PC-3 (cell line): ENCODE results near the gene TECPR2. TPM values are rescaled to one million over a fixed set of nuclear protein-coding genes. Genes with fewer than 3 reads are reported as not detected.

Experiments
- ATAC-seq: fragments of 200-7000 bp; cut with Tn5 transposase; 2 replicates; pipeline ENCODE4 v1.9.1; 2020; ENCODE audit warnings: mild to moderate bottlenecking, moderate library complexity
- BruUV-seq: library from RNA; stranded (reverse); fragments of 400-500 nt; replicated peaks from 2 replicates; lab custom pipeline; 2021; lab: Mats Ljungman, UMichigan
- CTCF ChIA-PET: fragments of 300-600 bp; sonication (Branson Sonifier 250); formaldehyde crosslinking; loops from one replicate; lab custom pipeline; 2022; ENCODE audit warnings: antibody characterized with exemption; lab: Charles Lee
- POLR2A ChIA-PET: fragments of 300-600 bp; sonication (Branson Sonifier 250); formaldehyde crosslinking; loops from one replicate; lab custom pipeline; 2022; ENCODE audit warnings: antibody characterized with exemption; ENCODE audit not compliant: unreplicated experiment; lab: Charles Lee
- DNase-seq: peaks from one replicate; pipeline ENCODE4 v3.0.0-alpha.2; 2015
- H2AFZ ChIP-seq: fragments of 300-600 bp; sonication (generic); 2 replicates; pipeline ENCODE4 v1.6.0; 2016; ENCODE audit warnings: antibody characterized with exemption, low read length
- H3F3A ChIP-seq: fragments of 300-600 bp; sonication (generic); one replicate; pipeline ENCODE4 v1.6.0; 2017; ENCODE audit warnings: antibody characterized with exemption, low read length, control low read depth, mild to moderate bottlenecking; ENCODE audit not compliant: unreplicated experiment
- H3K27ac ChIP-seq: fragments of 300-600 bp; sonication (generic); 2 replicates; pipeline ENCODE4 v1.5.1; 2016; ENCODE audit warnings: mild to moderate bottlenecking, low read length
- H3K27me3 ChIP-seq: fragments of 300-600 bp; sonication (generic); 2 replicates; pipeline ENCODE4 v1.6.1; 2016; ENCODE audit warnings: low read length, mixed read lengths
- H3K36me3 ChIP-seq: fragments of 300-600 bp; sonication (generic); 2 replicates; pipeline ENCODE4 v1.6.1; 2016; ENCODE audit warnings: low read depth, mixed run types, low read length, mixed read lengths
- H3K4me1 ChIP-seq: fragments of 300-600 bp; sonication (generic); 2 replicates; pipeline ENCODE4 v1.5.1; 2016; ENCODE audit warnings: low read length; ENCODE audit not compliant: insufficient read depth
- H3K4me2 ChIP-seq: fragments of 300-600 bp; sonication (generic); 2 replicates; pipeline ENCODE4 v1.6.0; 2016; ENCODE audit warnings: low read length
- H3K4me3 ChIP-seq: fragments of 300-600 bp; sonication (generic); 2 replicates; pipeline ENCODE4 v1.5.1; 2016; ENCODE audit warnings: mild to moderate bottlenecking, low read length, mixed read lengths
- H3K79me2 ChIP-seq: fragments of 300-600 bp; sonication (generic); 2 replicates; pipeline ENCODE4 v1.6.1; 2017; ENCODE audit warnings: low read length, mixed read lengths
- H3K9ac ChIP-seq: fragments of 300-600 bp; sonication (generic); 2 replicates; pipeline ENCODE4 v1.6.0; 2016; ENCODE audit warnings: mild to moderate bottlenecking, low read length
- H3K9me2 ChIP-seq: fragments of 300-600 bp; sonication (generic); replicated peaks from 2 replicates; pipeline ENCODE4 v1.6.1; 2016; ENCODE audit warnings: mixed run types, low read length, mixed read lengths
- H3K9me3 ChIP-seq: fragments of 300-600 bp; sonication (generic); 2 replicates; pipeline ENCODE4 v1.6.1; 2016; ENCODE audit warnings: low read length, mixed read lengths
- H4K20me1 ChIP-seq: fragments of 300-600 bp; sonication (generic); 2 replicates; pipeline ENCODE4 v1.6.1; 2016; ENCODE audit warnings: low read length, mixed read lengths
- EZH2 ChIP-seq: fragments of 300-600 bp; sonication (generic); IDR thresholded peaks from one replicate; pipeline ENCODE4 v1.6.1; 2017; ENCODE audit warnings: antibody characterized with exemption, mild to moderate bottlenecking, low read length; ENCODE audit not compliant: unreplicated experiment
- EZH2phosphoT487 ChIP-seq: fragments of 300-600 bp; sonication (generic); IDR thresholded peaks from 2 replicates; pipeline ENCODE4 v1.6.1; 2018; ENCODE audit warnings: mild to moderate bottlenecking, antibody characterized with exemption, low read length, borderline replicate concordance
- intact Hi-C: fragments of 100-400 bp; cut with micrococcal nuclease; formaldehyde crosslinking; loops from 2 replicates; pipeline ENCODE4 v1.9.0; 2023
- total RNA-seq: library from RNA; depleted of rRNA; stranded (reverse); fragments of >200 nt; gene quantifications from 2 replicates; pipeline ENCODE4 v1.2.3, GENCODE V29; 2014
- TF ChIP-seq, protein P1 (sequence below): fragments of 300-600 bp; sonication (generic); conservative IDR thresholded peaks from 2 replicates; pipeline ENCODE4 v1.5.1; 2017; ENCODE audit warnings: antibody characterized with exemption, low read depth, mild to moderate bottlenecking, low read length

TECPR2 gene
- total RNA-seq, 1 experiment from 2014 or later: 15.7 TPM

DNA sequence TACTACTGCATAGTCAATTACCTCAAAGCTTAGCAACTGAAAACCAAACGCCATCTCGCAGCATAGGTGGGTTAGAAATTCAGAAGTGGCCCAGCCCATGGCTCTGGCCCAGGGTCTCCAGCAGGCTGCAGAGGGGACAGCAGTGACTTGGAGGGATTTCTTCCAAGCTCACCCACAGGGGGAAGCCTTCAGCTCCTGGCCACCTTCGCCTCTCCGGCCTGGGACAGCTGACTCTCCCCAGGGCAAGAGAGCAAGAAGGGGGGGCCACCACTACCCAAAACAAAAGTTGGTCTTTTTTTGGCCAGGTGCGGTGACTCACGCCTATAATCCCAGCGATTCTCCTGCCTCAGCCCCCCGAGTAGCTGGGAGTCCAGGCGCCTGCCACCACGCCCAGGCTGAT, 179.0 kb downstream of the TECPR2 start:
- ChIA-PET POLR2A (no interaction called here), CTCF (no interaction called here)
- no peak overlapping the region for H3K9ac ChIP-seq
- peaks cover 6% of the 10 kb centered on the region for H3K4me1 ChIP-seq
- intact Hi-C loops: no loop called here
- no peaks in the 10 kb centered on the region for H3K9me2 ChIP-seq
- no peak overlapping the region for H3K4me2 ChIP-seq
- no peak overlapping the region for H2AFZ ChIP-seq
- no peaks in the 10 kb centered on the region for H3K79me2 ChIP-seq
- ATAC-seq: no peak
- DNase-seq: no peak
- no peaks in the 10 kb centered on the region for H3K27me3 ChIP-seq
- H3K9me3 ChIP-seq: no peaks in the 10 kb centered on the region
- H3K36me3 ChIP-seq: no peaks in the 10 kb centered on the region
- no TSS peak for BruUV-seq
- no peaks in the 10 kb centered on the region for H4K20me1 ChIP-seq
- no peaks in the 10 kb centered on the region for H3F3A ChIP-seq
- TF ChIP-seq EZH2: no peak
- TF ChIP-seq EZH2phosphoT487: no peak
- TF ChIP-seq, protein P1, sequence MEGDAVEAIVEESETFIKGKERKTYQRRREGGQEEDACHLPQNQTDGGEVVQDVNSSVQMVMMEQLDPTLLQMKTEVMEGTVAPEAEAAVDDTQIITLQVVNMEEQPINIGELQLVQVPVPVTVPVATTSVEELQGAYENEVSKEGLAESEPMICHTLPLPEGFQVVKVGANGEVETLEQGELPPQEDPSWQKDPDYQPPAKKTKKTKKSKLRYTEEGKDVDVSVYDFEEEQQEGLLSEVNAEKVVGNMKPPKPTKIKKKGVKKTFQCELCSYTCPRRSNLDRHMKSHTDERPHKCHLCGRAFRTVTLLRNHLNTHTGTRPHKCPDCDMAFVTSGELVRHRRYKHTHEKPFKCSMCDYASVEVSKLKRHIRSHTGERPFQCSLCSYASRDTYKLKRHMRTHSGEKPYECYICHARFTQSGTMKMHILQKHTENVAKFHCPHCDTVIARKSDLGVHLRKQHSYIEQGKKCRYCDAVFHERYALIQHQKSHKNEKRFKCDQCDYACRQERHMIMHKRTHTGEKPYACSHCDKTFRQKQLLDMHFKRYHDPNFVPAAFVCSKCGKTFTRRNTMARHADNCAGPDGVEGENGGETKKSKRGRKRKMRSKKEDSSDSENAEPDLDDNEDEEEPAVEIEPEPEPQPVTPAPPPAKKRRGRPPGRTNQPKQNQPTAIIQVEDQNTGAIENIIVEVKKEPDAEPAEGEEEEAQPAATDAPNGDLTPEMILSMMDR: no peak
- no peak overlapping the region for H3K27ac ChIP-seq
- no peak overlapping the region for H3K4me3 ChIP-seq

DNA sequence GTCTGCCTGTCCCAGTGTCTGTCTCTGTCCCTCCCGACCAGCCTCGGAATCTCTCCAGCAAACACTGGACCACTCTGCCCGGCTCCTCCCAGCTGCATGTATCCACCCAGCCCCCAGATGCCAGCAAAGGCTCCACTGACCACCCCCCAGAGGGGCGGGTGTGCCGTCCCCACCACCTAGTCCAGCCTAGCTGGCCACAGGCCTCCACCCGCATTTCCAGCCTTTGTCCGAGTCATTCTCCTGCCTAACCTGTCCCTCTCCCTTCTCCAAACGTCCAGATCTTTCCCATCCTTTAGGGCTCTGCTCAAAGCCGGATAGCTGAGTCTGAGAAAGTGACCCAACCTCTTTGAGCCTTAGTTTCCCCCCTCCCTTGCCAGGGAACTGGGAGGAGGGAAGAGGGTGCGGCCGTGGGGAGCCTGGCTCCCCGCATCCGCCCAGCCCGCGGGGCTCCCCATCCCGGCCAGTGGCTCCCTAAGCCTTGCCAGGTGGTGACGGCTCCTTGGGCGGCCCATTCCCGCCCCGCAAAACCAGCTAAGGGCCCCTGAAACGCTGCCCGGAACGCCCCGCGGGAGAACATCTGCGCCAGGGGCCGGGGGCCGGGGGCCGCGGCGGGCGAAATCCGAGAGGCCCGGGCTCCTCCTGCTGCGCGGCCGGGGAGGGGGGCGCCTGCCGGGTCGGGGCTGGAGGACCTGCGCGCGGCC, 181.5 kb downstream of the TECPR2 start:
- Histone ChIP-seq H3K27ac (no peak overlapping the region), H3K4me2 (peak overlapping the region; percentile 72), H3K9me3 (no peaks in the 10 kb centered on the region), H3F3A (peaks cover 5% of the 10 kb centered on the region), H3K36me3 (no peaks in the 10 kb centered on the region), H3K9ac (no peak overlapping the region), H3K79me2 (no peaks in the 10 kb centered on the region), H3K4me3 (peak overlapping the region; percentile 48; the same call in 1 of the 2 replicates), H3K27me3 (no peaks in the 10 kb centered on the region), H4K20me1 (no peaks in the 10 kb centered on the region), H2AFZ (peak overlapping the region; percentile 81), H3K4me1 (peaks cover 6% of the 10 kb centered on the region), H3K9me2 (no peaks in the 10 kb centered on the region)
- TF ChIP-seq, protein P1: no peak
- TF ChIP-seq EZH2: no peak
- no peak for TF ChIP-seq EZH2phosphoT487
- ATAC-seq (peak; percentile 44), DNase-seq (peak; percentile 41)
- BruUV-seq: no TSS peak
- CTCF ChIA-PET: no interaction called here
- intact Hi-C loops: no loop called here
- POLR2A ChIA-PET: interaction anchor here (0.5 kb wide), 1 partner anchor 20 kb away, joined by 5 read pairs; no protein-coding TSS in a partner anchor
